CMK (cell line): ENCODE data around the gene MEF2D.

Experiments
- DNase-seq: peaks from one replicate; pipeline ENCODE4 v3.0.0-alpha.2; 2010; ENCODE audit warnings: low read depth

The MEF2D gene

DNA sequence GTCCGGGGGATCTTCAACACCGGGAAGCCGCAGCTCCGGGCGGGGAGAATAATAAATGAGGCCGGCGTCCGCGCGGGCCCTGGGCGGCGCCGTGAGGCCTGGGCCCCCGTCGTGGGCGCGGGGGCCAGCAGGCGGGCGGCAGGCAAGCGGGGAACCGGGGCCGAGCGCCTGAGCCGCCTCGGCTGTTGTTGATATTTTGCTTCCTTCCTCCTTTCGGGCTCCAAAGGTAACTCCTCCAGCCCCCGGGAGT is at the start of gene MEF2D:
Gene MEF2D, minus strand, starts transcription at position 233 of the 250 bp plus-strand sequence. CDS start 17,483 bp downstream, outside the sequence.
- DNase-seq, result no peak

DNA sequence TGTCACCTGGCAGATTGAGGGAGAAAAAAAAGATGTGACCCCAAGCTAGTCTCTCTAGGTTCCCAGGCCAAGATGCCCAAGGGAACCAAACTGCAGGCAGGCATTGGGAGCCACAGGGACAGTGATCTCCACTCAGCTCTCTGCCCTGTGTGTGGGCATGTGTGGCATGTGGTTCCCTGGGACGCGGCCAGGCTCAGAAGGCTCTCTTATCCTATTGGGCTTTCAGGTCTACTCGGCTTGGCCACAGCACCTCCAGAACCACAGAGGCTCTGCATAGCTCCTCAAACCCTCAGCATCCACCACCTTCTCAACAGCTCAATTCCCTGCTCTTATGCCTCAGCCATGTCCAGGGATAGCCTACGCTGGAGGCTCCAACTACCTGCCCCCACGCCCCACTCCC is 49.8 kb upstream of the MEF2D start:
- DNase-seq, result no peak

- no peak for DNase-seq
Observed at GRCh38 chr1:156549831-156550230, 49.3 kb upstream of the MEF2D start.

DNA sequence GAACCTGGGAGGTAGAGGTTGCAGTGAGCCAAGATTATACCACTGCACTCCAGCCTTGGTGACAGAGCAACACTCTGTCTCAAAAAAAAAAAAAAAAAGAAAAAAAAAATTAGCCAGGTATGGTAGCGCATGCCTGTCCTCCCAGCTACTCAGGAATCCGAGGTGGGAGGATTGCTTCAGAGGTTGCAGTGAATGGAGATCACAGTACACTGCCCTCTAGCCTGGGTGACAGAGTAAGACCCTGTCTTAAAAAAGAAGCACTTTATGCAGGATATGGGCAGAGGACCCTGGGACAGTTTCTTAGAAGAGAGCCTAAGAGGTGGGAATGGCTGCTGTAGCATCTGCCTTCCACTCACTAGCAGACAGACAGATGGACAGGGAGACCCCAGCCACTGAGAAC is 48.8 kb upstream of the MEF2D start:
- no peak for DNase-seq

DNA sequence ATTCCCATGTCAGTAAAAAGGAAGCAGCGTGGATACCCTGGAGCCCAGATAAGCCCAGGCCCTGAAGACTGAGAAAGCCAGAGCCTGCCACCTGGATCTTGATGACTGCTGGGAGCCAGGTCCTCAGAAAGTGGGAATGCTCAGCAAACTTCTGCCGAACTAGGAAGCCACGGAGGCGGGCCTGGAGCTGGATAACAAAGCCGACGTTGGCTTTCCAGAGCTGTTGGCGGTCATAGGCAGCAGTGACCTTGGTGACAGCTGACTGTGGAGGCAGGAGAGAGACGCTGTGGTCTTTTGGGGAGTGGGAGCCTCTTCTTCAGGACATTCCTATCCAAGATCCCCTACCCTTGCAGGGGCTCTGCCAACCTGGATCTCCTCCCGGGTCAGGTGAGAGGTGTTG is 47.4 kb upstream of the MEF2D start:
- no peak for DNase-seq

DNA sequence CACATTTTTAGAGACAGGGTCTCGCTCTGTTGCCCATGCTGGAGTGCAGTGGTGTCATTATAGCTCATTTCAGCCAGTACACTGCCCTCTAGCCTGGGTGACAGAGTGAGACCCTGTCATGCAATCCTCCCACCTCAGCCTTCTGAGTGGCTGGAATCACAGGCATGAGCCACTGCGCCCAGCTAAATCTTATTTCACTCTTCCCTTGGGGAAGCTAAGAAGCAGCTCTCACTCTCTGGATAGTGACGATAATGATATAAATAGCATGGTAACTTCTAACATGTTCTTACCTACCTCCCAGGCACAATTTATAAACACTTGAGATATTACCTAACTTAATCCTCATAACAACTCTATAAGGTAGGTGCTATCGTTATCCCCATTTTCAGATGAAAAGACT is 46.9 kb upstream of the MEF2D start:
- DNase-seq, result no peak

- DNase-seq, result no peak
Observed at GRCh38 chr1:156546267-156546666, 45.7 kb upstream of the MEF2D start.

DNA sequence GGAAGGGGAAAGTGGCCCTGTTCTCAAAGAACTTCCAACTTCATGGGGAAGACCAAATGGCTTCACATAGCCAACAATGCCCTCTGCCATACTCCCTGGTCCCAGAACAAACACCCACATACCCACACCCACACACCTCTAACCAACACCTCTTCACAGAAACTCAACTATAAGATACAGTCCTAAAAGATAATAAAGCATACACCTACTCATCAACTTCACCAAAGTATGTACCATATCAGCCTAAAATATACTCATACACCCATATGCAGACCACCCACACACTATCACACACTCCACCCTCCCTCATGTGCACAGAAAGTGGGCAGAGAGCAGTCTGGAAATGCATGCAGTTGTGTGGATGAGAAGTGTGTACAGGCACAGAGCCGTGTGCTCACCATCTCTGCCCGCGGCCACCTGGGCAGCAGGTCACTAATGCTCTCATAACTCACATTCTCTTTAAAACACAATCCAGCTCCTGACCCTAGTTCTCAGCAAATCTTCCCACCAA is 44.1 kb upstream of the MEF2D start:
- DNase-seq, result no peak

GRCh38 chr1:156543066-156543465 is 42.5 kb upstream of the MEF2D start:
- DNase-seq, result peak; percentile 48

- no peak for DNase-seq
Observed at GRCh38 chr1:156540955-156541354, 40.4 kb upstream of the MEF2D start.

DNA sequence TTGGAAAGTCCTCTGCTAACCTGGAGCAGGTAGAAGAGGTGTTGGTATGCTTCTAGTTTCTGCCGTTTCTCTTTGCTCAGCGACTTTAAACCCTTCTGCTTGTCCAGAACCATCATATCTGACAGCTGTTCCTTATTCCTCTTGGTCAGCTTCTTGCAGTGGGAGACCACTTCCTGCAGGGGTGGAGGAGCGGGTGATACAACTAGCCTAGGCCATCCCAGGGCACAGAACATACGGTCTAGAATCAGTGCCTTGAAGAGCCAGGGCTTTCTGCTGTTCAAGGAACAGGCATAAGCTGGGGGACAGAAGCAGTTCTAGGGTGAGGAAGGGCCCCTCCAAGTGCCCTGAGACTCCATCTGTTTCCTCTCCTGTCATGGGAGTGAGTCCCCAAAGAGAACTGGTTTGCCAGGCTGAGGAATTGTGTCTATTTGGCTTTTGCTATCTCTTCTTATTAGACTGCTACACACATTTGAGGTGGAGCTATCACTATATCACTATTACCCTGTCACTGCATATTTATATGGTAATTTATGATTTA is 39.3 kb upstream of the MEF2D start:
- peak; percentile 63 for DNase-seq

- DNase-seq, result no peak
Observed at GRCh38 chr1:156538711-156539440, 38.3 kb upstream of the MEF2D start.

- no peak for DNase-seq
Observed at GRCh38 chr1:156537027-156537426, 36.5 kb upstream of the MEF2D start.

DNA sequence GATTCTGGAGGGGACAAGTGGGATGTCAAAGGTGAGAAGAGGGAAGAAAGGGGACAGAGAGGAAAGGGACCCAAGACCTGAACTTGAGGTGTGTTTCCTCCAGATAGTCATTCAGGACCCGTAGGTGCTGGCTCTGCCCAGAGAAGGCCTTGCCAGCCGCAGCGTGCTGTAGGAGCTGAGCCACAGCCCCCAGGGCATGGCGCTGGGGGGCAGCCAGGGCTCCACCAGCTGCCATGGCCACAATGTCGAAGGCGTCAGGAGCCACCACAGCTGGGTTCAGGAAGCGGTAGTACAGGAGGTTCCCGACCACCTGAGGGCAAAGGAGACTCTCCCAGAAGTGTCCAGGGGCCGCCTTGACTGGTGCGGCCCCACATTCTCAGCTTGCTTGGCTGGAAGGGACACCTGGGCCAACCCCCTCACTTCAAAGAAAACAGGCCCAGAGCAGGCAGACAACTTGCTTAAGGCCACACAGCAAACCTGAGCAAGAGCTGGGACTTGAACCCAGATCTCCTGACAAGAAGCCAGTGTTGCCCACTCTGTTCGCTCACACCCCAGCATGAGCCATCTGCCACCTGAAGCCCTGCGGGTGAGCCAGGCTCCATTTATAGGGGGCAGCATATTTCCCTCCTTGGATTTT is 34.0 kb upstream of the MEF2D start:
- DNase-seq, result no peak

- no peak for DNase-seq
Observed at GRCh38 chr1:156533568-156534220, 33.1 kb upstream of the MEF2D start.

- DNase-seq, result no peak
Observed at GRCh38 chr1:156532374-156532773, 31.8 kb upstream of the MEF2D start.

GRCh38 chr1:156530006-156530405 is 29.4 kb upstream of the MEF2D start:
- DNase-seq, result no peak

GRCh38 chr1:156528875-156529425 is 28.4 kb upstream of the MEF2D start:
- no peak for DNase-seq

- no peak for DNase-seq
Observed at GRCh38 chr1:156528231-156528630, 27.7 kb upstream of the MEF2D start.

GRCh38 chr1:156527584-156527983 is 27.0 kb upstream of the MEF2D start:
- DNase-seq, result no peak

DNA sequence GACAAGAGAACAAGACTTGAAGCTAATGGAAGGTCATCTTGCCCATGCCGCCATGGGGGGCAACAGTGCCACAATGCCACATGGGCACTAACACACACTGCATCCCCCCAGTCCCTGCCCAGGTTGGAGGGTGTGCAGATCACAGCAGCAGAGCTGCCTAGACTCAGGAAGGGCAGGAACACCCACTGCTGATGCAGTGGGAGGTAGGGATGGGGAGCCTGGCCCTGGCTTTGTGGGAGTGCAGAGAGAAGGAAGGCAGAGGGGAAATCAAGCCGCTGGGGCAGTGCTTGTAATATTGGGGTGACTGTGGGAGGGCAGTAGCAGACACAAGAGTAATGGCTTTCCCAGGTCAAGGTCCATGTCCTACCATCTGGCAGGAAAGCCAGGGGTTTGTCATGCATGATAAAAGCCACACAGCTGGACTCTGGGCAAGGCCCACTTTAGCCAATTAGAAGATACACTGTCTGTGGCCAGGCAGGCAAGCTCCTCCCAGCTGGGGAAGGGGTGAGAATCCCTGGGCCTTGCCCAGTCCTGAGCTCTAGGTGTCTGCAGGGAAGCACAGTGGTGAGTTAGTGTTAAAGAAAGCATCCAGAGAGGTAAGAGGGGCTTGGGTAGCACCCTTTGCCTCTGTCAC is 25.4 kb upstream of the MEF2D start:
- DNase-seq, result no peak

GRCh38 chr1:156525071-156525501 is 24.5 kb upstream of the MEF2D start:
- no peak for DNase-seq
